ENCODE results near the gene ST6GALNAC1.

The ST6GALNAC1 gene

DNA sequence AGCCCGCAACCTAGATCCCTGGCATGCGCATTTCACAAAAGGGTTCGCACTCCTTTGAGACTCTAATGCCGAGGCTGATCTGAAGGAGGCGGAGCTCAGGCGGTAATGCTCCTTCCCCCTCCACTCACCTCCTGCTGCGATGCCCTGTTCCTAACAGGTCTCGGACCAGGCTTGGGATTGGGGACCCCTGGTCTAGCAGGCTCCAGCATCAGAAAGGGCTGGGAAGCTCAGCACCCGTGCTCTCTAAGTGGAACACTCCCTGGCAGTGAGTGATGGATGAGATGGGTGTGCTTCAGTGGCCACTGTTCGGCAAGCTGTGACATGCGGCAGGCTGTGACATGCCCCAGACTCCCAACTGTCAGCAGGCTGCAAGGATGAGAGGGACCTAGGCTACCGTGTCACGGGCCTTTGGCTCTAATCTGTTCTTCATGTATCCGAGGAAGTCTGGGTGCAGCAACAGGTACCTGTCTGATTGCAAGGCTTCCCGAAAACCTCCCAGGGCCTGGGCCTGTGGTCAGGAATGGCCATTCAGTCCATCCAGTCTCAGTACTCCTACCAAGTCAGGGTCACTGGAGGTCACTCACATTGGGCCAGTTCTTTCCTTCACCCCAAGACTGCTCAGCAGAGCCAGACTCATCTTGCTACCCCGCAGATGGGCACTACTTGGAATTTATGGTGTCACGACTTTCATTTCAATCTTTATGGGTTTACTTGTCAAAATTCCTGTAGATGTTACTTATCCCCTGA, 56.6 kb downstream of the ST6GALNAC1 start:
- Histone ChIP-seq H3K27ac (ENCODE audit: low read depth, low read length) (no peak overlapping the region), H3K27me3 (ENCODE audit: insufficient read depth, low read length) (peaks cover 28% of the 10 kb centered on the region), H3K4me3 (ENCODE audit: low read depth, low read length) (no peak overlapping the region), H3K79me2 (ENCODE audit: control insufficient read depth, insufficient read depth, low read length, unreplicated experiment) (no peaks in the 10 kb centered on the region), H2AFZ (ENCODE audit: low read length, unreplicated experiment) (no peak overlapping the region), H3K4me1 (ENCODE audit: control insufficient read depth, insufficient read depth, low read length, unreplicated experiment) (no peaks in the 10 kb centered on the region), H3K36me3 (ENCODE audit: insufficient read depth, low read length) (no peaks in the 10 kb centered on the region)

DNA sequence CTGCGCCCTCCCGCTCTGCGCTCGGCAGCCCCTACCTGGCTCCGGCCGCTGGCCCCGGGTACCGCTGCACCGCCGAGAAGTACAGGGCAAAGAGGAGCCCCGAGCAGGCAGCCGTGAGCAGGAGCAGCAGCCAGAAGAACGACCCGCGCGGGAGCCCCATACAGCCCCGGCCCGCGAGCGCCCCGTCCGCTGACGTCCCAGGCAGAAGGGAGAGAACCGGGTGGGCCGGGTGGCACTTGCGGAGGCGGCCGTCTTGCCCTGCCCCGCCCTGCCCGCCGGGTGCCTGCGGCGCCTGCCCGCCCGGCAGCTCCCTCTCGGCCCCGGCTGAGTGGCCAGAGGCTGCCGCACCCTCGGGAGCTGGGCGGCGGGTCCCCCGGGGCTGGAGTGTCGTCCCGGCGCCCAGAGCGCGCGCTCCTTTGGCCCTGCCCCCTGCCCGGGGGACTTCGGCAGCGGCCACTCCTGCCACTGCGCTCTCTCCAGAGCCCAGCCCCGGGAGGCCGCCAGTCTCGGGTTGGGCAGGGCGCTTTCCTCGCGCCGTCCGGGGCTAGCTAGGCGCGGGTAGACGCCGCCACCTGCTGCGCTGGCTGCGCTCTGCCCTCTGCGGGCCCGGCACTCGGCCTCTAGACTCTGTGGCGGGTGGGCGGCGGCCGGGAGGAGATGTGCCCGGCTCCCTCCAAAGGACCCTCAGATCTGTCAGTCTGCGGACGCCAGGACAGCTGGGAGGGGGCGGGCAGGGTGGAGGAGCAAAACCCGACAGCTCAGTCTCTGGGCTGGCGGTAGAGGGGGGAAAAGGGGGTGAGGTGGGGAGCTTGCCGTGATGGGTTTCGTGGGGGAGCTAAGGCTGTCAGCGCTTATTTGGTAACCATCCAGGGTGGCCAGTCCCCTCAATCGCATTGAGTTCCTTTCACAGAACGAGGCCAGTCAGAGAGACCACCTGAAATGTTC, 57.6 kb downstream of the ST6GALNAC1 start, which contains the start of gene ST6GALNAC2:
TSS of gene ST6GALNAC2 (minus strand) at position 212 of the 945 bp plus-strand sequence. CDS start at position 160, 52 bp downstream.
- Histone ChIP-seq H3K36me3 (ENCODE audit: insufficient read depth, low read length) (no peaks in the 10 kb centered on the region), H2AFZ (ENCODE audit: low read length, unreplicated experiment) (peak within 1 kb of the TSS; percentile 11), H3K27me3 (ENCODE audit: insufficient read depth, low read length) (peaks cover 28% of the 10 kb centered on the region), H3K4me1 (ENCODE audit: control insufficient read depth, insufficient read depth, low read length, unreplicated experiment) (peaks cover under 1% of the 10 kb centered on the region), H3K4me3 (ENCODE audit: low read depth, low read length) (peak within 1 kb of the TSS; percentile 71), H3K79me2 (ENCODE audit: control insufficient read depth, insufficient read depth, low read length, unreplicated experiment) (no peaks in the 10 kb centered on the region), H3K27ac (ENCODE audit: low read depth, low read length) (no peak within 1 kb of the TSS)

- Histone ChIP-seq H3K27me3 (ENCODE audit: insufficient read depth, low read length) (peaks cover 28% of the 10 kb centered on the region), H3K36me3 (ENCODE audit: insufficient read depth, low read length) (no peaks in the 10 kb centered on the region), H2AFZ (ENCODE audit: low read length, unreplicated experiment) (peak overlapping the region; percentile 11), H3K79me2 (ENCODE audit: control insufficient read depth, insufficient read depth, low read length, unreplicated experiment) (no peaks in the 10 kb centered on the region), H3K4me1 (ENCODE audit: control insufficient read depth, insufficient read depth, low read length, unreplicated experiment) (peaks cover 4% of the 10 kb centered on the region), H3K27ac (ENCODE audit: low read depth, low read length) (no peak overlapping the region), H3K4me3 (ENCODE audit: low read depth, low read length) (peak overlapping the region; percentile 71)
Measured at GRCh38 chr17:76585033-76585648, 58.4 kb downstream of the ST6GALNAC1 start.

GRCh38 chr17:76584427-76585032, 59.0 kb downstream of the ST6GALNAC1 start:
- Histone ChIP-seq H3K4me1 (ENCODE audit: control insufficient read depth, insufficient read depth, low read length, unreplicated experiment) (peaks cover 4% of the 10 kb centered on the region), H3K4me3 (ENCODE audit: low read depth, low read length) (peak overlapping the region; percentile 71), H3K79me2 (ENCODE audit: control insufficient read depth, insufficient read depth, low read length, unreplicated experiment) (no peaks in the 10 kb centered on the region), H2AFZ (ENCODE audit: low read length, unreplicated experiment) (no peak overlapping the region), H3K27me3 (ENCODE audit: insufficient read depth, low read length) (peaks cover 28% of the 10 kb centered on the region), H3K36me3 (ENCODE audit: insufficient read depth, low read length) (no peaks in the 10 kb centered on the region), H3K27ac (ENCODE audit: low read depth, low read length) (no peak overlapping the region)

DNA sequence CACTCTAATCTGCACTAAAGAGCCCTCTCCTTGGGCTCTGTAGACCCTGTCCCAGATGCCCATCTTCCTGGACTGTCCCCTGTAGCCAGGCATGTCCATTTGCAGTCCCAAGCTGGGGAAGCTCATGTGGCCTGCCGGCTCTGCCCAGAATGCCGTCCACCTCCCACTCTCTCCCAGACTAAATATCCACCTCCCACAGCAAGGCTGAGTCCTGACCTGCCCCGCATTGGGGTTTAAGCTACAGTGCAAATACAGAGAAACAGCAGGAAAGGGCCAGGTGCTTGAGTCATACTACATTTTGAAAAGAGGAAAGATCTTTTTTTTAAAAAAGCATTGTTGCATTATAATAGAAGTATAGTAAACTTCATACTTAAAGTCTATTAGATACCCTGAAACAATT, 60.9 kb downstream of the ST6GALNAC1 start:
- Histone ChIP-seq H2AFZ (ENCODE audit: low read length, unreplicated experiment) (no peak overlapping the region), H3K27ac (ENCODE audit: low read depth, low read length) (no peak overlapping the region), H3K4me1 (ENCODE audit: control insufficient read depth, insufficient read depth, low read length, unreplicated experiment) (peaks cover 4% of the 10 kb centered on the region), H3K36me3 (ENCODE audit: insufficient read depth, low read length) (no peaks in the 10 kb centered on the region), H3K79me2 (ENCODE audit: control insufficient read depth, insufficient read depth, low read length, unreplicated experiment) (no peaks in the 10 kb centered on the region), H3K4me3 (ENCODE audit: low read depth, low read length) (no peak overlapping the region), H3K27me3 (ENCODE audit: insufficient read depth, low read length) (peaks cover 28% of the 10 kb centered on the region)

DNA sequence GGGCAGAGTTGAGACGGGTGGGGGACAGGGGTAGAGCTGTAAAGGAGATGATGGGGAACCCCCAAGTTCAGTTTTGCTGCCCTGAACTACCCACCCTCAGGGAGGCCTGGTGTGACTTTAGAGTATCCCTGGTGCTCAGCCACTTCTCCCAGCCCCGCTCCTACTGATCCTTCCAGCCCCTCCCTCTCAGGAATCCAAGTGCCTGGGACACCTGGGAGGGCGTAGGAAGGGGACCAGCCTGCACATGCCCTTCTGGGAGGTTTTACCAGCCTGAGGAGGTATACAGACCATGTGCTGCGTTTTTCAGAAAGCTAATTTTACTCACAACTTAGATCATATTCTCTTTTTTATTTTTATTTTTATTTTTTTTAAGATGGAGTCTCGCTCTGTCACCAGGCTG, 62.0 kb downstream of the ST6GALNAC1 start:
- H3K27me3 ChIP-seq (ENCODE audit: insufficient read depth, low read length): peaks cover 20% of the 10 kb centered on the region; the same call in 1 of the 2 replicates
- no peak overlapping the region for H2AFZ ChIP-seq (ENCODE audit: low read length, unreplicated experiment)
- H3K4me1 ChIP-seq (ENCODE audit: control insufficient read depth, insufficient read depth, low read length, unreplicated experiment): peaks cover 4% of the 10 kb centered on the region
- no peaks in the 10 kb centered on the region for H3K79me2 ChIP-seq (ENCODE audit: control insufficient read depth, insufficient read depth, low read length, unreplicated experiment)
- no peaks in the 10 kb centered on the region for H3K36me3 ChIP-seq (ENCODE audit: insufficient read depth, low read length)
- no peak overlapping the region for H3K4me3 ChIP-seq (ENCODE audit: low read depth, low read length)
- no peak overlapping the region for H3K27ac ChIP-seq (ENCODE audit: low read depth, low read length)

DNA sequence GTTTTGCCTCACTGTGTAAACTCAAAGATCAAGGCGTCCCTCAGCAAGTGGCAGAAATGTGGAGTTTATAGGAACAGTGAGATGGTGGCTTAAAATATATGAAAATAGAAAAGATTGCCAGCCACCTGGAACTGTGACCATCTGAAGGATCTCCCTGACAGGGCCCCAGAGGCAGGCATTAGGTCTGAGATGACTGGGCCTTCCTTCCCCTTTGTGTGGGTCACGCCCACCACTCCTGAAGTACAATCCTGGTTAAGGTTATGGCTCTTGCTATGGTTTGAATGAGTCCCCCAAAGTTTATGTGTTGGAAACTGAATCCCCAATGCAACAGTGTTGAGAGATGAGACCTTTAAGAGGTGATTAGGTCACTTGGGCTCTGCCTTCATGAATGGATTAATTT, 64.3 kb downstream of the ST6GALNAC1 start:
- no peaks in the 10 kb centered on the region for H3K36me3 ChIP-seq (ENCODE audit: insufficient read depth, low read length)
- H2AFZ ChIP-seq (ENCODE audit: low read length, unreplicated experiment): no peak overlapping the region
- no peak overlapping the region for H3K4me3 ChIP-seq (ENCODE audit: low read depth, low read length)
- peaks cover 4% of the 10 kb centered on the region for H3K4me1 ChIP-seq (ENCODE audit: control insufficient read depth, insufficient read depth, low read length, unreplicated experiment)
- no peak overlapping the region for H3K27ac ChIP-seq (ENCODE audit: low read depth, low read length)
- H3K27me3 ChIP-seq (ENCODE audit: insufficient read depth, low read length): peaks cover under 1% of the 10 kb centered on the region; the same call in 1 of the 2 replicates
- H3K79me2 ChIP-seq (ENCODE audit: control insufficient read depth, insufficient read depth, low read length, unreplicated experiment): no peaks in the 10 kb centered on the region

DNA sequence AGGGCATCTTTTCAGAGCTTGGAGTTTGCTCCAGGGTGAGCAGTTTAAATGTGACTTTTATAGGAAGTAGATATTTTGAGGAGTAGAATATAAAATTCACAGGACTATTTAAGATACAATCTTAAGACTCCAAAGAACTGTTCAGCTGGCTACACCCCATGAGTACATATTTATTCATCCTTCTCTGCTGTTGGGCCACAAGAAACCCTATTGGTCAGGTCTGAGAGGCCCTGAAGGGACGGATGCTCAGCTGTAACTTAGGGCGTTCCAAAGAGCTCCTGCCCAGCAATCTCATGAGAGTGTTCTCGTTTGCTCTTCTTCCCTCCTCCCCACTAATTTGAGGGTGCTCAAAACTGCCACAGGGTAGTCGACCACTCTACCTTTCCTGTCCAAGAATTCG, 65.2 kb downstream of the ST6GALNAC1 start:
- H3K27ac ChIP-seq (ENCODE audit: low read depth, low read length): no peak overlapping the region
- no peaks in the 10 kb centered on the region for H3K36me3 ChIP-seq (ENCODE audit: insufficient read depth, low read length)
- no peak overlapping the region for H2AFZ ChIP-seq (ENCODE audit: low read length, unreplicated experiment)
- peaks cover 4% of the 10 kb centered on the region for H3K4me1 ChIP-seq (ENCODE audit: control insufficient read depth, insufficient read depth, low read length, unreplicated experiment)
- no peaks in the 10 kb centered on the region for H3K79me2 ChIP-seq (ENCODE audit: control insufficient read depth, insufficient read depth, low read length, unreplicated experiment)
- H3K4me3 ChIP-seq (ENCODE audit: low read depth, low read length): no peak overlapping the region
- H3K27me3 ChIP-seq (ENCODE audit: insufficient read depth, low read length): no peaks in the 10 kb centered on the region

DNA sequence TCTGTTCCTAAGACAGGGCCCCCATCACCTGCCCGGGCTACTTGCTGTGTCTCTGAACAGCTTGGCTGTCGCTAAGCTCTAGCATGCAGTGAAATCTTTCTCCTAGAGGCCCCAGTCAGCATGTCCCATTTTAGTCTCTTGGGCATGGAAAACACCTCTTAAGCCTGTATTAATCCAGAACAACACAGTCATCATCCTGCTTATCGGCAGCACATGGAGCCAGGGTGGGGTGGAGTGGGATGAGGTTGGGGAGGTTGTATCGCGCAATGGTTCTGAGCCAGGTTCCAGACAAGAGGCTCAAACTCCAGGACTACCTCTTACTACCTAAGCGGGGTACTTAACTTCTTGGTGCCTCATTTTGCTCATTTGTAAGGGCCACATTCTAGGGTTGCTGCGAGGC, 65.7 kb downstream of the ST6GALNAC1 start:
- H3K27ac ChIP-seq (ENCODE audit: low read depth, low read length): no peak overlapping the region
- H3K79me2 ChIP-seq (ENCODE audit: control insufficient read depth, insufficient read depth, low read length, unreplicated experiment): no peaks in the 10 kb centered on the region
- H3K4me3 ChIP-seq (ENCODE audit: low read depth, low read length): no peak overlapping the region
- H2AFZ ChIP-seq (ENCODE audit: low read length, unreplicated experiment): no peak overlapping the region
- H3K27me3 ChIP-seq (ENCODE audit: insufficient read depth, low read length): no peaks in the 10 kb centered on the region
- no peaks in the 10 kb centered on the region for H3K36me3 ChIP-seq (ENCODE audit: insufficient read depth, low read length)
- peaks cover 4% of the 10 kb centered on the region for H3K4me1 ChIP-seq (ENCODE audit: control insufficient read depth, insufficient read depth, low read length, unreplicated experiment)

GRCh38 chr17:76576189-76576588, 67.4 kb downstream of the ST6GALNAC1 start:
- H3K36me3 ChIP-seq (ENCODE audit: insufficient read depth, low read length): no peaks in the 10 kb centered on the region
- no peaks in the 10 kb centered on the region for H3K27me3 ChIP-seq (ENCODE audit: insufficient read depth, low read length)
- no peak overlapping the region for H3K27ac ChIP-seq (ENCODE audit: low read depth, low read length)
- no peaks in the 10 kb centered on the region for H3K79me2 ChIP-seq (ENCODE audit: control insufficient read depth, insufficient read depth, low read length, unreplicated experiment)
- H2AFZ ChIP-seq (ENCODE audit: low read length, unreplicated experiment): no peak overlapping the region
- H3K4me3 ChIP-seq (ENCODE audit: low read depth, low read length): no peak overlapping the region
- H3K4me1 ChIP-seq (ENCODE audit: control insufficient read depth, insufficient read depth, low read length, unreplicated experiment): peaks cover 4% of the 10 kb centered on the region
